Stimulated activated naive CD8-positive, alpha-beta T cell treated with anti-CD3 and anti-CD28 coated beads, Interleukin-15, Interleukin-2, amounts not matched to agents 100 ng/mL and 50 ng/mL, for 24 hours (primary cell): ENCODE measurements around the gene CLMN.

Experiments used
- H3K27ac Mint-ChIP-seq: one replicate; pipeline ENCODE4 v1.8.0; 2021; ENCODE audit warnings: mild to moderate bottlenecking, mixed read lengths
- H3K27me3 Mint-ChIP-seq: one replicate; pipeline ENCODE4 v1.8.0; 2021; ENCODE audit warnings: mixed read lengths
- H3K36me3 Mint-ChIP-seq: one replicate; pipeline ENCODE4 v1.8.0; 2021; ENCODE audit warnings: low read depth, mixed read lengths
- H3K4me1 Mint-ChIP-seq: one replicate; pipeline ENCODE4 v1.8.0; 2021; ENCODE audit warnings: low read depth, mixed read lengths
- H3K4me3 Mint-ChIP-seq: one replicate; pipeline ENCODE4 v1.8.0; 2021; ENCODE audit warnings: mild to moderate bottlenecking, mixed read lengths
- H3K9me3 Mint-ChIP-seq: one replicate; pipeline ENCODE4 v1.8.0; 2021; ENCODE audit warnings: mixed read lengths

The CLMN gene

GRCh38 chr14:95196826-95197545 lies 122.7 kb downstream of the CLMN start:
- H3K4me3 Mint-ChIP-seq: no peak overlapping the region
- H3K9me3 Mint-ChIP-seq: no peaks in the 10 kb centered on the region
- no peaks in the 10 kb centered on the region for H3K27me3 Mint-ChIP-seq
- peak overlapping the region; percentile 6 for H3K27ac Mint-ChIP-seq
- H3K36me3 Mint-ChIP-seq: no peaks in the 10 kb centered on the region
- peaks cover 3% of the 10 kb centered on the region for H3K4me1 Mint-ChIP-seq

GRCh38 chr14:95196268-95196667 lies 123.4 kb downstream of the CLMN start:
- H3K27ac Mint-ChIP-seq: no peak overlapping the region
- no peak overlapping the region for H3K4me3 Mint-ChIP-seq
- H3K36me3 Mint-ChIP-seq: no peaks in the 10 kb centered on the region
- H3K9me3 Mint-ChIP-seq: no peaks in the 10 kb centered on the region
- H3K4me1 Mint-ChIP-seq: peaks cover 3% of the 10 kb centered on the region
- no peaks in the 10 kb centered on the region for H3K27me3 Mint-ChIP-seq

GRCh38 chr14:95195031-95195430 lies 124.7 kb downstream of the CLMN start:
- Mint-ChIP-seq H3K27me3 (no peaks in the 10 kb centered on the region), H3K9me3 (no peaks in the 10 kb centered on the region), H3K27ac (no peak overlapping the region), H3K4me1 (peaks cover 3% of the 10 kb centered on the region), H3K36me3 (no peaks in the 10 kb centered on the region), H3K4me3 (no peak overlapping the region)

GRCh38 chr14:95193081-95193480 lies 126.6 kb downstream of the CLMN start:
- H3K4me1 Mint-ChIP-seq: peaks cover 3% of the 10 kb centered on the region
- no peaks in the 10 kb centered on the region for H3K36me3 Mint-ChIP-seq
- no peak overlapping the region for H3K27ac Mint-ChIP-seq
- H3K4me3 Mint-ChIP-seq: no peak overlapping the region
- no peaks in the 10 kb centered on the region for H3K27me3 Mint-ChIP-seq
- peaks cover 3% of the 10 kb centered on the region for H3K9me3 Mint-ChIP-seq

- Mint-ChIP-seq H3K4me1 (peaks cover 3% of the 10 kb centered on the region), H3K27me3 (no peaks in the 10 kb centered on the region)
These were observed 127.4 kb downstream of the CLMN start for GRCh38 chr14:95192311-95192710.

GRCh38 chr14:95191445-95192199 lies 128.1 kb downstream of the CLMN start:
- H3K27ac Mint-ChIP-seq: no peak overlapping the region
- no peak overlapping the region for H3K4me3 Mint-ChIP-seq
- H3K9me3 Mint-ChIP-seq: peaks cover 5% of the 10 kb centered on the region
- H3K36me3 Mint-ChIP-seq: no peaks in the 10 kb centered on the region
- H3K4me1 Mint-ChIP-seq: peaks cover 2% of the 10 kb centered on the region
- H3K27me3 Mint-ChIP-seq: peaks cover 6% of the 10 kb centered on the region

More at GRCh38 chr14:95192311-95192710, 127.4 kb downstream of the CLMN start:
- Mint-ChIP-seq H3K36me3 (no peaks in the 10 kb centered on the region), H3K9me3 (peaks cover 5% of the 10 kb centered on the region), H3K4me3 (no peak overlapping the region), H3K27ac (no peak overlapping the region)

GRCh38 chr14:95190857-95191256 lies 128.9 kb downstream of the CLMN start:
- no peaks in the 10 kb centered on the region for H3K36me3 Mint-ChIP-seq
- peaks cover 5% of the 10 kb centered on the region for H3K9me3 Mint-ChIP-seq
- H3K27ac Mint-ChIP-seq: no peak overlapping the region
- H3K4me1 Mint-ChIP-seq: no peaks in the 10 kb centered on the region
- peaks cover 12% of the 10 kb centered on the region for H3K27me3 Mint-ChIP-seq
- no peak overlapping the region for H3K4me3 Mint-ChIP-seq

- peaks cover 17% of the 10 kb centered on the region for H3K27me3 Mint-ChIP-seq
- H3K27ac Mint-ChIP-seq: no peak overlapping the region
- H3K9me3 Mint-ChIP-seq: peaks cover 5% of the 10 kb centered on the region
- H3K4me1 Mint-ChIP-seq: peaks cover 3% of the 10 kb centered on the region
- H3K4me3 Mint-ChIP-seq: no peak overlapping the region
- no peaks in the 10 kb centered on the region for H3K36me3 Mint-ChIP-seq
These were observed 129.3 kb downstream of the CLMN start for GRCh38 chr14:95190346-95190840.

- Mint-ChIP-seq H3K27ac (no peak overlapping the region), H3K4me3 (no peak overlapping the region), H3K4me1 (peaks cover 4% of the 10 kb centered on the region), H3K27me3 (peaks cover 23% of the 10 kb centered on the region), H3K9me3 (peaks cover 5% of the 10 kb centered on the region), H3K36me3 (no peaks in the 10 kb centered on the region)
These were observed 130.2 kb downstream of the CLMN start for GRCh38 chr14:95189367-95190132.

GRCh38 chr14:95188380-95188779 lies 131.3 kb downstream of the CLMN start:
- Mint-ChIP-seq H3K4me1 (peaks cover 4% of the 10 kb centered on the region), H3K27me3 (peaks cover 27% of the 10 kb centered on the region), H3K4me3 (no peak overlapping the region), H3K36me3 (no peaks in the 10 kb centered on the region), H3K9me3 (peaks cover 5% of the 10 kb centered on the region), H3K27ac (no peak overlapping the region)

GRCh38 chr14:95185767-95186392 lies 133.8 kb downstream of the CLMN start:
- Mint-ChIP-seq H3K9me3 (peaks cover 5% of the 10 kb centered on the region), H3K27ac (no peak overlapping the region), H3K27me3 (peaks cover 27% of the 10 kb centered on the region), H3K4me3 (no peak overlapping the region), H3K36me3 (no peaks in the 10 kb centered on the region), H3K4me1 (peaks cover 4% of the 10 kb centered on the region)

GRCh38 chr14:95185033-95185766 lies 134.5 kb downstream of the CLMN start:
- Mint-ChIP-seq H3K4me1 (peaks cover 4% of the 10 kb centered on the region), H3K36me3 (peaks cover under 1% of the 10 kb centered on the region), H3K27ac (no peak overlapping the region), H3K9me3 (peaks cover 5% of the 10 kb centered on the region), H3K27me3 (peaks cover 27% of the 10 kb centered on the region), H3K4me3 (no peak overlapping the region)

GRCh38 chr14:95184413-95184790 lies 135.3 kb downstream of the CLMN start:
- Mint-ChIP-seq H3K4me3 (no peak overlapping the region), H3K9me3 (peaks cover 5% of the 10 kb centered on the region), H3K27ac (no peak overlapping the region), H3K4me1 (peaks cover 4% of the 10 kb centered on the region), H3K27me3 (peaks cover 27% of the 10 kb centered on the region), H3K36me3 (peaks cover 4% of the 10 kb centered on the region)
